HEK293T (cell line): ENCODE data around the gene LYRM4.

Experiments
- ARNT ChIP-seq: fragments of 450-650 bp; IDR thresholded peaks from 2 replicates; pipeline ENCODE4 v1.6.1; 2017; ENCODE audit warnings: mild to moderate bottlenecking
- BHLHE40 ChIP-seq: fragments of 450-650 bp; IDR thresholded peaks from 2 replicates; pipeline ENCODE4 v1.6.1; 2016; ENCODE audit warnings: mild to moderate bottlenecking, moderate library complexity, borderline replicate concordance
- ELF4 ChIP-seq: fragments of 450-650 bp; IDR thresholded peaks from 2 replicates; pipeline ENCODE4 v1.6.1; 2017; ENCODE audit warnings: antibody characterized with exemption
- FOXA1 ChIP-seq: fragments of 450-650 bp; IDR thresholded peaks from 2 replicates; pipeline ENCODE4 v1.6.1; 2016; ENCODE audit warnings: mild to moderate bottlenecking
- FOXK2 ChIP-seq: fragments of 450-650 bp; IDR thresholded peaks from 2 replicates; pipeline ENCODE4 v1.6.1; 2016; ENCODE audit warnings: mild to moderate bottlenecking
- FOXM1 ChIP-seq: fragments of 450-650 bp; IDR thresholded peaks from 2 replicates; pipeline ENCODE4 v1.6.1; 2017; ENCODE audit warnings: mild to moderate bottlenecking, borderline replicate concordance
- HDGF ChIP-seq: fragments of 450-650 bp; IDR thresholded peaks from 2 replicates; pipeline ENCODE4 v1.6.1; 2017; ENCODE audit warnings: antibody characterized with exemption, borderline replicate concordance
- NFRKB ChIP-seq: fragments of 450-650 bp; IDR thresholded peaks from 2 replicates; pipeline ENCODE4 v1.6.1; 2016; ENCODE audit warnings: mild to moderate bottlenecking, moderate library complexity
- PKNOX1 ChIP-seq: fragments of 450-650 bp; IDR thresholded peaks from 2 replicates; pipeline ENCODE4 v1.6.1; 2016
- SP1 ChIP-seq: fragments of 450-650 bp; IDR thresholded peaks from 2 replicates; pipeline ENCODE4 v1.6.1; 2017
- SUZ12 ChIP-seq: fragments of 450-650 bp; IDR thresholded peaks from 2 replicates; pipeline ENCODE4 v1.6.1; 2016; ENCODE audit warnings: mild to moderate bottlenecking
- TARDBP ChIP-seq: fragments of 450-650 bp; IDR thresholded peaks from 2 replicates; pipeline ENCODE4 v1.6.1; 2016
- ZNF384 ChIP-seq: fragments of 450-650 bp; IDR thresholded peaks from 2 replicates; pipeline ENCODE4 v1.6.1; 2016

GRCh38 chr6:5105146-5105545 is 155.6 kb downstream of the LYRM4 start:
- no peak for TF ChIP-seq ZNF384
- TF ChIP-seq NFRKB: no peak
- TF ChIP-seq FOXA1: no peak
- no peak for TF ChIP-seq HDGF
- TF ChIP-seq SUZ12: no peak
- no peak for TF ChIP-seq TARDBP
- no peak for TF ChIP-seq ARNT
- no peak for TF ChIP-seq BHLHE40
- no peak for TF ChIP-seq FOXM1
- TF ChIP-seq PKNOX1: no peak
- no peak for TF ChIP-seq FOXK2
- TF ChIP-seq ELF4: no peak
- no peak for TF ChIP-seq SP1
